ENCODE results near the gene CEPT1. TPM values are rescaled to one million over a fixed set of nuclear protein-coding genes. Genes with fewer than 3 reads are reported as not detected.

Gene CEPT1
- total RNA-seq, 1 experiment from 2014 or later = 30.9 TPM

DNA sequence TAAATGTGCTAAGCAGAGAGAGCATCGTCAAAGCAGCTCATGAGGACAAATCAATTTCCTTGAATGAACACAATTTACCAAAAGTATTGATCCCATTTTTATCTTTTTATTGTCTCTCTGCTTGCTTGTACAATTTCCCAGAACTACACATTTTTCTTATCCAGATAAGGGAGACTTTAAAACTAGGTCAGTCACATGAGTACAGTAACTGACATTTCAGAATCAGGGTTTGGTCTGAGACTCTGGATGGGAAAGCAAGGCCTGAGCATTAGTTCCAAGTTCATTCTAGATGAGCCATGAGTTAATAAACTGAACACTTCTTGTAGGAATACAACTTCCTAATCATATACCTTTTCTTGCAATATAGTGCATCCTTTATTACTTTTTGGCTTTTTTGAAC is 71.9 kb downstream of the CEPT1 start:
- TF ChIP-seq, protein P1, sequence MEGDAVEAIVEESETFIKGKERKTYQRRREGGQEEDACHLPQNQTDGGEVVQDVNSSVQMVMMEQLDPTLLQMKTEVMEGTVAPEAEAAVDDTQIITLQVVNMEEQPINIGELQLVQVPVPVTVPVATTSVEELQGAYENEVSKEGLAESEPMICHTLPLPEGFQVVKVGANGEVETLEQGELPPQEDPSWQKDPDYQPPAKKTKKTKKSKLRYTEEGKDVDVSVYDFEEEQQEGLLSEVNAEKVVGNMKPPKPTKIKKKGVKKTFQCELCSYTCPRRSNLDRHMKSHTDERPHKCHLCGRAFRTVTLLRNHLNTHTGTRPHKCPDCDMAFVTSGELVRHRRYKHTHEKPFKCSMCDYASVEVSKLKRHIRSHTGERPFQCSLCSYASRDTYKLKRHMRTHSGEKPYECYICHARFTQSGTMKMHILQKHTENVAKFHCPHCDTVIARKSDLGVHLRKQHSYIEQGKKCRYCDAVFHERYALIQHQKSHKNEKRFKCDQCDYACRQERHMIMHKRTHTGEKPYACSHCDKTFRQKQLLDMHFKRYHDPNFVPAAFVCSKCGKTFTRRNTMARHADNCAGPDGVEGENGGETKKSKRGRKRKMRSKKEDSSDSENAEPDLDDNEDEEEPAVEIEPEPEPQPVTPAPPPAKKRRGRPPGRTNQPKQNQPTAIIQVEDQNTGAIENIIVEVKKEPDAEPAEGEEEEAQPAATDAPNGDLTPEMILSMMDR (conservative IDR thresholded peaks at IDR 0.05; ENCODE audit: low read depth, low read length) = no peak
- TF ChIP-seq EZH2 (IDR thresholded peaks at IDR 0.05; ENCODE audit: borderline replicate concordance, low read depth, low read length, poor library complexity, severe bottlenecking) = no peak
- no peaks in the 10 kb centered on the region for H3K36me3 ChIP-seq (ENCODE audit: insufficient read depth, low read length, poor library complexity, severe bottlenecking)
- no peak for DNase-seq (ENCODE audit: low spot score)
- no peak overlapping the region for H3K4me3 ChIP-seq (ENCODE audit: low read depth, low read length, poor library complexity, severe bottlenecking)
- ChIA-PET CTCF (no interaction called here), POLR2A (ENCODE audit: low non-redundant PET) (no interaction called here)
- H3K27me3 ChIP-seq (replicated peaks; ENCODE audit: insufficient read depth, low read depth, low read length, poor library complexity) = peaks cover 50% of the 10 kb centered on the region
- no peaks in the 10 kb centered on the region for H3K4me1 ChIP-seq (ENCODE audit: insufficient read depth, low read length, poor library complexity, severe bottlenecking)
- intact Hi-C loops (cut with micrococcal nuclease; ENCODE audit: unreplicated experiment) = no loop called here
- no peaks in the 10 kb centered on the region for H3K9me3 ChIP-seq (ENCODE audit: low read depth, low read length, poor library complexity, severe bottlenecking)
- no TSS peak for BruUV-seq (replicated peaks)
- no peak overlapping the region for H3K27ac ChIP-seq (ENCODE audit: low read depth, low read length, poor library complexity, severe bottlenecking)

GRCh38 chr1:111212634-111213335 is 72.8 kb downstream of the CEPT1 start:
- CTCF ChIA-PET = no interaction called here
- intact Hi-C loops (cut with micrococcal nuclease; ENCODE audit: unreplicated experiment) = no loop called here
- POLR2A ChIA-PET (ENCODE audit: low non-redundant PET) = no interaction called here

DNA sequence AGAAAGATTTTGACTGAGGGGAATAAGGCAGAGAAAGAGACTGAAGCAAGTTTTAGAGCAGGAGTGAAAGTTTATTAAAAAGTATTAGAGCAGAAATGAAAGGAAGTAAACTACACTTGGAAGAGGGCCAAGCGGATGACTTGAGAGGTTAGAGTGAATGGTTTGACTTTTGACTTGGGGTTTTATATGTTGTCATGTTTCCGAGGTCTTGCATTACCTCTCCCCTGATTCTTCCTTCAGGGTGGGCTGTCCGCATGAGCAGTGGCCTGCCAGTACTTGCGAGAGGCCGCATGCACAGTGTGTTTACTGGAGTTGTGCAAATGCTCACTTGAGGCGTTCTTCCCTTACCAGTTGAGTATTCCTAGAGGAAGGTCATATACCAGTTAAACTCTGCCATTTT is 73.4 kb downstream of the CEPT1 start:
- CTCF ChIA-PET = no interaction called here

More at GRCh38 chr1:111212634-111213335, 72.8 kb downstream of the CEPT1 start:
- TF ChIP-seq EZH2 (IDR thresholded peaks at IDR 0.05; ENCODE audit: borderline replicate concordance, low read depth, low read length, poor library complexity, severe bottlenecking) = no peak
- TF ChIP-seq, protein P1 (conservative IDR thresholded peaks at IDR 0.05; ENCODE audit: low read depth, low read length) = no peak
- H3K4me3 ChIP-seq (ENCODE audit: low read depth, low read length, poor library complexity, severe bottlenecking) = no peak overlapping the region
- peaks cover 42% of the 10 kb centered on the region for H3K27me3 ChIP-seq (replicated peaks; ENCODE audit: insufficient read depth, low read depth, low read length, poor library complexity)
- no peaks in the 10 kb centered on the region for H3K4me1 ChIP-seq (ENCODE audit: insufficient read depth, low read length, poor library complexity, severe bottlenecking)
- H3K27ac ChIP-seq (ENCODE audit: low read depth, low read length, poor library complexity, severe bottlenecking) = no peak overlapping the region
- no peaks in the 10 kb centered on the region for H3K36me3 ChIP-seq (ENCODE audit: insufficient read depth, low read length, poor library complexity, severe bottlenecking)
- no peak for DNase-seq (ENCODE audit: low spot score)
- H3K9me3 ChIP-seq (ENCODE audit: low read depth, low read length, poor library complexity, severe bottlenecking) = no peaks in the 10 kb centered on the region
- no TSS peak for BruUV-seq (replicated peaks)

More for the DNA sequence above, 73.4 kb downstream of the CEPT1 start:
- POLR2A ChIA-PET (ENCODE audit: low non-redundant PET) = no interaction called here
- DNase-seq (ENCODE audit: low spot score) = no peak
- Histone ChIP-seq H3K27ac (ENCODE audit: low read depth, low read length, poor library complexity, severe bottlenecking) (no peak overlapping the region), H3K36me3 (ENCODE audit: insufficient read depth, low read length, poor library complexity, severe bottlenecking) (no peaks in the 10 kb centered on the region), H3K27me3 (replicated peaks; ENCODE audit: insufficient read depth, low read depth, low read length, poor library complexity) (peaks cover 35% of the 10 kb centered on the region), H3K9me3 (ENCODE audit: low read depth, low read length, poor library complexity, severe bottlenecking) (no peaks in the 10 kb centered on the region), H3K4me3 (ENCODE audit: low read depth, low read length, poor library complexity, severe bottlenecking) (no peak overlapping the region), H3K4me1 (ENCODE audit: insufficient read depth, low read length, poor library complexity, severe bottlenecking) (no peaks in the 10 kb centered on the region)
- intact Hi-C loops (cut with micrococcal nuclease; ENCODE audit: unreplicated experiment) = no loop called here
- TF ChIP-seq, protein P1 (conservative IDR thresholded peaks at IDR 0.05; ENCODE audit: low read depth, low read length) = no peak
- TF ChIP-seq EZH2 (IDR thresholded peaks at IDR 0.05; ENCODE audit: borderline replicate concordance, low read depth, low read length, poor library complexity, severe bottlenecking) = no peak
- no TSS peak for BruUV-seq (replicated peaks)
